HuH-7.5 (cell line): ENCODE results near the gene RAC2.

ENCODE experiments used
- DNase-seq: peaks from one replicate; pipeline ENCODE4 v3.0.0; 2011; ENCODE audit warnings: low spot score

RAC2 gene

GRCh38 chr22:37187891-37188761 is 55.9 kb downstream of the RAC2 start, which contains the start of gene C1QTNF6:
Gene C1QTNF6, minus strand, starts transcription at chr22:37188247. Its CDS starts 34 bp downstream, at chr22:37188213.
- no peak for DNase-seq

GRCh38 chr22:37187552-37187890 is 56.5 kb downstream of the RAC2 start:
- DNase-seq: no peak

- no peak for DNase-seq
These were observed 57.0 kb downstream of the RAC2 start for GRCh38 chr22:37186997-37187522.

- DNase-seq: no peak
These were observed 57.7 kb downstream of the RAC2 start for GRCh38 chr22:37186228-37186996.

- no peak for DNase-seq
These were observed 58.3 kb downstream of the RAC2 start for GRCh38 chr22:37185646-37186227.

GRCh38 chr22:37184816-37185541 is 59.1 kb downstream of the RAC2 start:
- no peak for DNase-seq

- DNase-seq: no peak
These were observed 59.7 kb downstream of the RAC2 start for GRCh38 chr22:37184380-37184755.

GRCh38 chr22:37183432-37184379 is 60.4 kb downstream of the RAC2 start:
- DNase-seq: no peak

- no peak for DNase-seq
These were observed 61.2 kb downstream of the RAC2 start for GRCh38 chr22:37182949-37183245.

GRCh38 chr22:37182101-37182948 is 61.7 kb downstream of the RAC2 start:
- DNase-seq: no peak

GRCh38 chr22:37181681-37182080 is 62.4 kb downstream of the RAC2 start:
- no peak for DNase-seq

GRCh38 chr22:37180531-37181231 is 63.4 kb downstream of the RAC2 start:
- no peak for DNase-seq

- no peak for DNase-seq
These were observed 64.2 kb downstream of the RAC2 start for GRCh38 chr22:37179622-37180420.

GRCh38 chr22:37179126-37179470 is 65.0 kb downstream of the RAC2 start:
- DNase-seq: no peak

- DNase-seq: no peak
These were observed 65.5 kb downstream of the RAC2 start for GRCh38 chr22:37178350-37179125.

- no peak for DNase-seq
These were observed 66.3 kb downstream of the RAC2 start for GRCh38 chr22:37177755-37178154.

GRCh38 chr22:37177221-37177620 is 66.8 kb downstream of the RAC2 start:
- DNase-seq: no peak
